Fibroblast of skin of back (primary cell): ENCODE results near the gene FBLIM1.
"Not testable (repeated sequence)": the region's sequence is repeated elsewhere in the genome, so short reads cannot be mapped to it uniquely, and the experiment has no call there.

Source experiments
- DNase-seq: peaks from one replicate; pipeline ENCODE4 v3.0.0-alpha.2; 2013

The FBLIM1 gene

DNA sequence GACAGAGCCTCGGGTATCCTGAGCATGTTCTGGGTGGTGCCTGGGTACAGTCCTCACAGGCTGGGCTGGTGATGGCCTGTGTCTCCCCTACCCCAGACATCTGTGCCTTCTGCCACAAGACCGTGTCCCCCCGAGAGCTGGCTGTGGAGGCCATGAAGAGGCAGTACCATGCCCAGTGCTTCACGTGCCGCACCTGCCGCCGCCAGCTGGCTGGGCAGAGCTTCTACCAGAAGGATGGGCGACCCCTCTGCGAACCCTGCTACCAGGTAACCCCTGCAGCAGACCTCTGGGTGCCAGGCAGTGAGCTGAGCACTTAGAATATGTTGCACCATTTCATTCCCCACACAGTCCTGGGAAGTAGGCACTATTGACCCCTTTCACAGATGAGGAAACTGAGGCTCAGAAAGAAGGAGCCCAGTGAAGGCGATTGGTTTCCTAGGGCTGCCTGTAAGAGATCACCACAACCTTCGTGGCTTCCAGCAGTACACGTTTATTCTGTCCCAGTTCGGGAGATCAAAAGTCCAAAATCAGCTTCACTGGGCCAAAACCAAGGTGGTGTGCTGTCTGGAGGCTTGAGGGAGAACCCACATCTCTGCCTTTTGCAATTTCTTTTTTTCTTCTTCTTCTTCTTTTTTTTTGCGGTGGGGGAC lies 11.8 kb downstream of the FBLIM1 start:
- no peak for DNase-seq

DNA sequence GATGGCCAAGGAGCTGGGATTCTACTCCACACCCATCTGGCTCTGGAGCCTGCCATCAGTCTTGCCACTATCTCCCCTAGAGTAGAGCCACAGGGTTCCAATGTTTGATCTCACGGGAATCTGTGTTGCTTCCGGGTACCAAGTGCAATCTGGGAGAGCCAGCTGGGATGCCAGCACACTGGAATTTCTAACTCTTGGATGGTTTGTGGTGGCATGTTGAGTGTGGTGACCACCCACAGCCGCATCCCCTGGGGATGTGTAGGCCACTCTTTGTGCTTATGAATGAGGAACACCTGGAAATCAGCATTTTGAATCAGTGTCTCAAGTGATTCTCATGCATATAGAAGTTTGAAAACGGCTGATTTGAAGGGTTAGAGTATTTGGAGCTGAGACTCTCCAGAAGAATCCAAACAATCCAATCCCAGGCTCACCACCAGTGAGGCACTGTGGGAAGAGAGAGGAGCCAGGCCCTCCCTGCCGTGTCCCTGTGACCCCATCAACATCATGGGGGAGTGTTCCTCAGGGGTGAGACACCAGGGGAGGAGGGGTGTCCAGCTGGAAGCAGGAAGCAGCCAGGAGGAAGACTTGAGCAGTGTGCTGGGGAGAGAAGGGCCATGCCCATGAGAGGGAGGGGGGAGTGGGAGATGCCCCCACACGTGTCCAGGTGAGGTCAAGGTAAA lies 13.4 kb downstream of the FBLIM1 start:
- no peak for DNase-seq

DNA sequence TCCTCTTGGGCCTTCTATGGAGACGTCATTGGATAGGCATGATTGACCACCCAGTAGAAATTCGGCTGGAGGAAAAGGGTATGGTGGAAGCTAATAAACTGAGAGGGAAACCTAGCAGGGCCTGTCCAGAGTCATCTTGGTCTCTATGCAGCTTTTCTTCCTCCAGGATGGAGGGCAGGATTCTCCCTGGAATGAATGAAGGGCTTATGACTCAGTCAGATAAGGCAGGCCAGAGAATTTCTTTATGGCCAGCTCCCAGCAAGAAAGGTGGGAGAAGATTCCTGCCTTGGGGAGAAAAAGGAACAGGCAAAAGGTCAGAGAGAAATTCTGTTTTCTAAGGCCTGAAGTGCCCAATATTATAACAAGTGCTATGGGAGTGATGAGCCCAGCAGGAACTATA lies 17.1 kb downstream of the FBLIM1 start:
- DNase-seq = no peak

DNA sequence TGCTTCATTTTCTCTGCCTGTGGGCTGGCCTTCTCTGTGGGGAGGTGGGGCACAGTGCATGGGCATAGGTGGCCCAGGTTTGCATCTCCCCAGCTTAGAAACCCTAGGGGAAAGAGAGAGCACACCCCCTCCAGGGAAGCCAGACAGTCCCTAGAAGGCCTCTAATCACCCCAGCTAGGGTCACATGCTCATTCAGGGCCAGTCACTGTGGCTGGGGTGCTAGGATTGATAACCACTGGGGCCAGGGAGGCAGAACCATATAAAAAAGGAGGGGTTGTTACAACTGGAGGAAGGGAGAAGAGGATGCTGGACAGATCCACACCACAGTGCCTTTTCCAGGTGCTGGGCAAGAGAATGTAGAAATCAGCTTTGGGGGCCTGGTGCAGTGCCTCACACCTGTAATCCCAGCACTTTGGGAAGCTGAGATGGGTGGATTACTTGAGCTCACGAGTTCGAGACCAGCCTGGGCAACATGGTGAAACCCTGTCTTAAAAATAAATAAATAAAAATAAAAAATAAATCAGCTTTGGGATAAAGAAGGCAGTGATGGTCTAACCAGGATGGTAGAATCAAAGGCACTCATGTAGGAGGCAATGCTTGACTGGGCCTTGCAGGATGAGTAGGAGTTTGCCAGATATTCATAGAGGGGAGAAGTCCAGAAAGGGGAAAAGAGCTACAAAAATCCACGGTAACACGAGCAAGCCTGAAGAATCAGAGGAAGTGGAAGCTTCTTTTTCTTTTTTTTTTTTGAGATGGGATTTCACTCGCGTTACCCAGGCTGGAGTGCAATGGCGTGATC lies 19.5 kb downstream of the FBLIM1 start:
- no peak for DNase-seq

DNA sequence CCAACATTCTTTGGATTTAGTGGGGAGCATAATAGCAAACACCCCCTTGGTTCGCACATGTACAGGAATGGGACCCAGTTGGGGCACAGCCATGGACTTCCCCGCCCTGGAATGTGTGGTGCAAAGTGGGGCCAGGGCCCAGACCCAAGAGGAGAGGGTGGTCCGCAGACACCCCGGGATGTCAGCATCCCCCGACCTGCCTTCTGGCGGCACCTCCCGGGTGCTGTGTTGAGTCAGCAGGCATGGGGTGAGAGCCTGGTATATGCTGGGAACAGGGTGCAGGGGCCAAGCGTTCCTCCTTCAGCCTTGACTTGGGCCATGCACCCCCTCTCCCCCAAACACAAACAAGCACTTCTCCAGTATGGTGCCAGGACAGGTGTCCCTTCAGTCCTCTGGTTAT lies 27.1 kb downstream of the FBLIM1 start:
- no peak for DNase-seq

DNA sequence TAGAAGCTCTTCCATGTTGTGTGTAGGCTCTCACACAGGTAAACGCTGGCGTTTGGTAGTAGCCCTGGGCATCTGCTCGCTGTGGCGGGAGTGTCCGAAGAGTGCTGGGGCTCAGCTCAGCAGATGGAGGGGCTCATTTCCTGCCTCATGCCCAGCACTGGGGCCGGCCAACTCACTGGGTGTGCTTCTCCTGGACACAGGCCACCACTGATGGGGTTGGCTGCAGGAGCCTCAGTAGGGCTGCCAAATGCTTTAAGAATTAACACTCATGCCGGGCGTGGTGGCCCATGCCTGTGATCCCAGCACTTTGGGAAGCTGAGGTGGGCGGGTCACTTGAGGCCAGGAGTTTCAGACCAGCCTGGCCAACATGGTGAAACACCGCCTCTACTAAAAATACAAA lies 28.0 kb downstream of the FBLIM1 start:
- peak; percentile 62 for DNase-seq

GRCh38 chr1:15788624-15789301 lies 30.2 kb downstream of the FBLIM1 start:
- DNase-seq = peak; percentile 57

- no peak for DNase-seq
Observed at GRCh38 chr1:15796086-15796462, 37.5 kb downstream of the FBLIM1 start.

DNA sequence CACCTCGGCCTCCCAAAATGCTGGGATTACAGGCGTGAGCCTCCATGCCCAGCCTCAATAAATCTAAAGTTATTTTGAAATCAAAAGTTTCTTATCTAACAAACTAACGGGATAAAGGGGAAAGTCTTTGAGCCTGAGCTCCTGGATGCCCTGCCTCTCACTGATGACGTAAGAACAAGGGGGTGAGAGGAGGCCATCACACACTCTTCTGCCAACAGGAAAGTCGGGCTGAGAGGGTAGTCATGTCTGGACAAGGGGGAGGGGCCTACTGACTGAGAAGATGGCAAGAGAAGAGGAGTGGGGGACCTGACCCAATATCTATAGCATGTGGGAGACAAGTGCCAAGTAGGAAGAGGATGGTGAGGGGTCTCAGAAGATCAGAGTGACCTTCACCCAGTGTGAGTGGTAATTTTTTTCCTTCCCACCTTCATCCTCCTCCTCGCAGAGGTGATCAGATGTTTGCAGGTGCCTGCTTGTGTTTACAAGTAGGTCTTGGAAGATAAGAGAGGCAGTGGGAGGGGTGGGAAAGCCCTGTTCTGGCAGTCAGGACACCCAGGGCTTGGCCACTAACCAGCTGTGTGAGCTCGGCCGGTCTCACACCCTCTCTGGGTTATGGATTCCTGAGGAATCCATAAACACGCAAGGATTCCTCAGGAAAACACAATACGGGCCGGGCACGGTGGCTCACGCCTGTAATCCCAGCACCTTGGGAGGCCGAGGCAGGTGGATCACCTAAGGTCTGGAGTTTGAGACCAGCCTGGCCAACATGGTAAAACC lies 39.2 kb downstream of the FBLIM1 start:
- peak; percentile 27 for DNase-seq

- peak; percentile 99 for DNase-seq
Observed at GRCh38 chr1:15799004-15799867, 40.6 kb downstream of the FBLIM1 start.

DNA sequence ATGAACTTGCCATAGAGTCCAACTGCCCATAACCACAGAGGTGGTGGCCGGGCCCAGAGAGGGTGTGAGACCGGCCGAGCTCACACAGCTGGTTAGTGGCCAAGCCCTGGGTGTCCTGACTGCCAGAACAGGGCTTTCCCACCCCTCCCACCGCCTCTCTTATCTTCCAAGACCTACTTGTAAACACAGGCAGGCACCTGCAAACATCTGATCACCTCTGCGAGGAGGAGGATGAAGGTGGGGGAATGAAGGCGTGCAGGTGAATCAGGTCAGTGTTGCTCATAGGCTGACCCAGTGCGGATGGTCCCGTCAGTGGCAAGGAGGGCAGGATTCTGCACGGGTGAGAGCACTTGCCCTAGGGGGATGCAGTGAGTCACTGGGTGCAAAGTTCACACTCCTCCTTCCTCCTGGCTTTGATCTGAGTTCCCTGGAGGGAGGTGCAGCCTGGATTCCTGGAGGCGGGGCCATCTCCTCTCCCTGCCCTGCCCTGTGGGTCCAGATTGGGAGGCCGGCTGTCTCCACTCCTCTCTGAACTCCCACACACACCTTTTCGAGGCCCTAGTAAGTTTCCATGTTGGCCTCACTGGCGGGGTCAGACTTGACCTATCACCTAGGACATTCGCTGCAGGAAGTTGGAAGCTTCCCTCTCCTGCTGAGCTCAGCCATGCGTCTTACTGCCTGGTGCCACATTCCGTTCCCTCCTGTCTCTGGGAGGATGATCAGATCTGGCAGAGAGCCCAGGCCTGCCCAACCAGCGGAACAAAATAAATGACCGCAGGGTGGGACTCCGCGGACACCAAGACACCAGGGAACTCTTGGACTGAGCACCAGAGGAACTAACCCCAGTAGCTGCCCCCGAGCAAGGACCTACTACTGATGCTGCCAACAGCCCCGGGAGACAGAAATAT lies 41.6 kb downstream of the FBLIM1 start:
- peak; percentile 76 for DNase-seq

DNA sequence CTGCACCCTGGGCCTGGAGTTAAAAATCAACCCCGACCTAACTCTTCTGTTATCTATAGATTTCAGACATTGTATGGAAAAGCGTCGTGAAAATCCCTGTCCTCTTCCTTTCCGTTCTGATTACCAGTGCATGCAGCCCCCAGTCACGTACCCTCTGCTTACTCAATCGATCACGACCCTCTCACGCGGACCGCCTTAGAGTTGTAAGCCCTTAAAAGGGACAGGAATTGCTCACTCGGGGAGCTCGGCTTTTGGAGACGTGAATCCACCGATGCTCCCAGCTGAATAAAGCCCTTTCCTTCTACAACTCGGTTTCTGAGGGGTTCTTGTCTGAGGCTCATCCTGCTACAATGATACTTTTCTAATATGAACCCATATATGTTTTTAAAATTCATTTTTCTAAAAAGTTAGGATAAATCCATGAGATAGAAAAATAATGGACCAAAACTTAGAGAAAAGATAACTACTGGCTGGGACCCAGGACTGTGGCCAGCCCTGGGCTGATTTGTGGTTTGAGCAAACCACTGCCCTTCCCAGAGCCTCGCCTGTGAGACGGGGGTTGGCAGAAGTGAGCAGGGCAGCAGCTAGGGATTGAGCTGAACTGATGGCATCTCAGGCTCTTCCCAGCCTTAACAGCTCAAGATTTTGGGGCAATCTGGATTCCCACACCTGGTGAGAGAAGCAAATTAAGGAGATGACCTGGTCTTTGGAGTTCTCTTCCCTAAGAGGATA lies 43.8 kb downstream of the FBLIM1 start:
- DNase-seq = peak; percentile 53

DNA sequence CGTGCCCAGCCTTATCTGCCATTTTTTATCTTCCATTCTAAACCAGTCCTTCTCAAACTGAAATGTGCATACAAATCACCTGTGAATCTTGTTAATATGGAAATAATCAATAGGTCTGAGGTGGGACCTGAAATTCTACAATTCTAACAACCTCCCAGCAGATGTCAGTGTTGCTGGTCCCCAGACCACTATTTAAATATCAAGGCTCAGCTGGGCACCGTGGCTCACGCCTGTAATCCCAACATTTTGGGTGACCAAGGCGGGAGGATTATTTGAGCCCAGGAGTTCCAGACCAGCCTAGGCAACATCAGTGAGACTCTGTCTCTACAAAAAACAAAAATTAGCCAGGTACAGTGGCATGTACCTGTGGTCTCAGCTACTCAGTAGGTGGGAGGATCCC lies 44.8 kb downstream of the FBLIM1 start:
- peak; percentile 34 for DNase-seq

- DNase-seq = peak; percentile 29
Observed at GRCh38 chr1:15804060-15804459, 45.5 kb downstream of the FBLIM1 start.

- no peak for DNase-seq
Observed at GRCh38 chr1:15807121-15807520, 48.5 kb downstream of the FBLIM1 start.

GRCh38 chr1:15807549-15807948 lies 49.0 kb downstream of the FBLIM1 start, which contains the start of gene UQCRHL:
UQCRHL (minus strand) TSS chr1:15807649; CDS start chr1:15807649, 0 bp downstream.
- DNase-seq = not testable (repeated sequence)

DNA sequence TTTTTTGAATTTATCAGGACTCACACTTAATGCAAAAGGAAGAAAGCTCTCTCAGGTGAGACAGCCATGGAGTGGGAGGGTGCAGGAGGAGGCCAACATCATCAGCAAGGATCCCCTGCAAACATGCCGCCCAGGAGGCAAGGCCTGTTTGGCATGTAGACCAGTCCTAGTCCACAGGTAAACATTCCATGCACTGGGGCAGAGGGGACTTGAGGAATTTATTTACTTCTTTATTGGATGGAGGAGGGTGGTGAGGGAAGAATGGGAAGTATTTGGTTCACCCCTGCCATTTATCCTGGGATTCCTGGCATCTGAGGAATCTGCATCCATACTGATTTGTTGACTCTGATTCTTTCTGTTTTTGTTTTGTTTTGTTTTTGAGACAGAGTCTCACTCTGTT lies 50.4 kb downstream of the FBLIM1 start:
- DNase-seq = no peak

- DNase-seq = no peak
Observed at GRCh38 chr1:15810073-15810472, 51.5 kb downstream of the FBLIM1 start.

- DNase-seq = no peak
Observed at GRCh38 chr1:15816674-15817073, 58.1 kb downstream of the FBLIM1 start.
